H9 (cell line): Measurements from ENCODE around the gene RICTOR. TPM values are rescaled to one million over a fixed set of nuclear protein-coding genes. Genes with fewer than 3 reads are reported as not detected.

Experiments used
- DNase-seq: peaks from one replicate; pipeline ENCODE4 v3.0.0-alpha.2; 2017
- H2AFZ ChIP-seq: one replicate; pipeline ENCODE4 v1.6.1; 2013; ENCODE audit warnings: mild to moderate bottlenecking, low read length, control low read depth, moderate library complexity
- H2AK5ac ChIP-seq: 2 replicates; pipeline ENCODE4 v1.6.1; 2013; ENCODE audit warnings: low read length, control low read depth, mixed read lengths; ENCODE audit not compliant: insufficient read length
- H2BK120ac ChIP-seq: one replicate; pipeline ENCODE4 v1.6.1; 2013; ENCODE audit warnings: low read depth, mild to moderate bottlenecking, low read length, control low read depth, inconsistent platforms; ENCODE audit not compliant: poor library complexity, severe bottlenecking
- H2BK12ac ChIP-seq: 2 replicates; pipeline ENCODE4 v1.6.1; 2013; ENCODE audit warnings: low read length, control low read depth, mixed read lengths, low read depth; ENCODE audit not compliant: insufficient read length
- H2BK15ac ChIP-seq: 2 replicates; pipeline ENCODE4 v1.6.1; 2013; ENCODE audit warnings: low read depth, low read length, control low read depth
- H2BK20ac ChIP-seq: one replicate; pipeline ENCODE4 v1.6.1; 2013; ENCODE audit warnings: low read depth, mild to moderate bottlenecking, low read length, control low read depth, inconsistent platforms; ENCODE audit not compliant: poor library complexity, severe bottlenecking
- H2BK5ac ChIP-seq: 2 replicates; pipeline ENCODE4 v1.6.1; 2013; ENCODE audit warnings: low read length, control low read depth, mixed read lengths; ENCODE audit not compliant: insufficient read length
- H3K14ac ChIP-seq: 2 replicates; pipeline ENCODE4 v1.6.1; 2013; ENCODE audit warnings: low read length, control low read depth; ENCODE audit not compliant: insufficient read depth
- H3K18ac ChIP-seq: 2 replicates; pipeline ENCODE4 v1.6.1; 2013; ENCODE audit warnings: low read depth, mild to moderate bottlenecking, mixed read lengths, low read length, control low read depth; ENCODE audit not compliant: insufficient read length
- H3K23ac ChIP-seq: 2 replicates; pipeline ENCODE4 v1.6.1; 2013; ENCODE audit warnings: low read length, control low read depth, mixed read lengths, low read depth; ENCODE audit not compliant: insufficient read length
- H3K23me2 ChIP-seq: 2 replicates; pipeline ENCODE4 v1.6.1; 2013; ENCODE audit warnings: low read depth, mild to moderate bottlenecking, mixed read lengths, low read length, control low read depth; ENCODE audit not compliant: insufficient read length, poor library complexity, severe bottlenecking
- H3K27ac ChIP-seq: 2 replicates; pipeline ENCODE4 v1.5.1; 2013; ENCODE audit warnings: low read length, control low read depth, mixed read lengths, low read depth; ENCODE audit not compliant: insufficient read length
- H3K27me3 ChIP-seq: 2 replicates; pipeline ENCODE4 v1.6.1; 2013; ENCODE audit warnings: low read length, control low read depth, inconsistent platforms; ENCODE audit not compliant: insufficient read depth
- H3K4ac ChIP-seq: 2 replicates; pipeline ENCODE4 v1.6.1; 2013; ENCODE audit warnings: low read depth, mild to moderate bottlenecking, control low read depth, inconsistent platforms, low read length, moderate library complexity
- H3K4me1 ChIP-seq: 2 replicates; pipeline ENCODE4 v1.6.1; 2013; ENCODE audit warnings: low read length, control low read depth, inconsistent platforms; ENCODE audit not compliant: insufficient read depth
- H3K4me2 ChIP-seq: 2 replicates; pipeline ENCODE4 v1.6.1; 2013; ENCODE audit warnings: low read length, control low read depth, mixed read lengths; ENCODE audit not compliant: insufficient read length, insufficient read depth
- H3K56ac ChIP-seq: 2 replicates; pipeline ENCODE4 v1.6.1; 2013; ENCODE audit warnings: low read depth, mild to moderate bottlenecking, mixed read lengths, low read length, control low read depth; ENCODE audit not compliant: insufficient read length
- H3K79me1 ChIP-seq: 2 replicates; pipeline ENCODE4 v1.6.1; 2013; ENCODE audit warnings: low read depth, mild to moderate bottlenecking, moderate library complexity, low read length, control low read depth, inconsistent platforms; ENCODE audit not compliant: insufficient read depth, poor library complexity, severe bottlenecking
- H3K79me2 ChIP-seq: 2 replicates; pipeline ENCODE4 v1.6.1; 2013; ENCODE audit warnings: low read length, control low read depth, inconsistent platforms; ENCODE audit not compliant: insufficient read depth
- H3K9ac ChIP-seq: 2 replicates; pipeline ENCODE4 v1.6.1; 2013; ENCODE audit warnings: low read length, control low read depth, mixed read lengths; ENCODE audit not compliant: insufficient read length; ENCODE audit errors: extremely low read depth
- H3K9me3 ChIP-seq: one replicate; pipeline ENCODE4 v1.6.1; 2013; ENCODE audit warnings: low read depth, low read length, inconsistent platforms; ENCODE audit not compliant: control insufficient read depth
- H3T11ph ChIP-seq: one replicate; pipeline ENCODE4 v1.6.1; 2013; ENCODE audit warnings: mild to moderate bottlenecking, low read length, control low read depth, inconsistent platforms
- H4K20me1 ChIP-seq: one replicate; pipeline ENCODE4 v1.6.1; 2013; ENCODE audit not compliant: control insufficient read depth, insufficient read length, insufficient read depth
- H4K5ac ChIP-seq: 2 replicates; pipeline ENCODE4 v1.6.1; 2013; ENCODE audit warnings: low read depth, mild to moderate bottlenecking, mixed read lengths, low read length, control low read depth; ENCODE audit not compliant: insufficient read length
- H4K8ac ChIP-seq: replicated peaks from 2 replicates; pipeline ENCODE4 v1.6.1; 2013; ENCODE audit warnings: low read length, control low read depth, mixed read lengths, low read depth; ENCODE audit not compliant: insufficient read length
- H4K91ac ChIP-seq: 2 replicates; pipeline ENCODE4 v1.6.1; 2013; ENCODE audit warnings: low read depth, mild to moderate bottlenecking, moderate library complexity, mixed read lengths, low read length, control low read depth; ENCODE audit not compliant: insufficient read length
- H3K27ac Mint-ChIP-seq, 3 experiments: 2 replicates in 2 of 3; 3 replicates in 1 of 3; pipeline ENCODE4 v1.8.0; 2020 to 2021; ENCODE audit warnings: mixed read lengths in 3 of 3, mild to moderate bottlenecking in 1 of 3, moderate library complexity in 1 of 3
- H3K27me3 Mint-ChIP-seq: 2 replicates; pipeline ENCODE4 v1.8.0; 2021; ENCODE audit warnings: low read depth, mild to moderate bottlenecking, moderate library complexity, mixed read lengths
- H3K36me3 Mint-ChIP-seq, 3 experiments: 2 replicates in 2 of 3; 3 replicates in 1 of 3; pipeline ENCODE4 v1.8.0; 2020 to 2021; ENCODE audit warnings: low read depth in 3 of 3, mixed read lengths in 3 of 3; ENCODE audit not compliant: insufficient read depth in 1 of 3
- H3K4me1 Mint-ChIP-seq, 2 experiments: 2 replicates each; pipeline ENCODE4 v1.8.0; 2020; ENCODE audit warnings: mixed read lengths in 2 of 2
- H3K4me3 Mint-ChIP-seq, 2 experiments: 2 replicates in 1 of 2; 3 replicates in 1 of 2; pipeline ENCODE4 v1.8.0; 2020 to 2021; ENCODE audit warnings: mild to moderate bottlenecking in 2 of 2, mixed read lengths in 2 of 2, moderate library complexity in 1 of 2
- H3K9me3 Mint-ChIP-seq, 2 experiments: 2 replicates in 1 of 2; 3 replicates in 1 of 2; pipeline ENCODE4 v1.8.0; 2020; ENCODE audit warnings: mild to moderate bottlenecking in 2 of 2, mixed read lengths in 2 of 2, moderate library complexity in 1 of 2
- WGBS: extraction: QIAGEN DNeasy Blood & Tissue Kit; methylation state at CpG from one replicate; pipeline ENCODE4 v1.1.7; 2013; ENCODE audit warnings: missing lambda C conversion rate, low lambda C conversion rate, mixed read lengths; ENCODE audit not compliant: insufficient read length; ENCODE audit errors: extremely low coverage; 5-methylcytosine and 5-hydroxymethylcytosine counted together
- total RNA-seq: library from RNA; stranded (reverse); gene quantifications from 2 replicates; pipeline ENCODE4 v1.2.1, GENCODE V29; 2021
- TF ChIP-seq, protein P1 (sequence below): fragments of 200-600 bp; sonication (generic); conservative IDR thresholded peaks from 3 replicates; pipeline ENCODE4 v1.8.0; 2021; ENCODE audit warnings: antibody characterized with exemption, mild to moderate bottlenecking

RICTOR gene
- total RNA-seq, 1 experiment from 2014 or later = 20.9 TPM

DNA sequence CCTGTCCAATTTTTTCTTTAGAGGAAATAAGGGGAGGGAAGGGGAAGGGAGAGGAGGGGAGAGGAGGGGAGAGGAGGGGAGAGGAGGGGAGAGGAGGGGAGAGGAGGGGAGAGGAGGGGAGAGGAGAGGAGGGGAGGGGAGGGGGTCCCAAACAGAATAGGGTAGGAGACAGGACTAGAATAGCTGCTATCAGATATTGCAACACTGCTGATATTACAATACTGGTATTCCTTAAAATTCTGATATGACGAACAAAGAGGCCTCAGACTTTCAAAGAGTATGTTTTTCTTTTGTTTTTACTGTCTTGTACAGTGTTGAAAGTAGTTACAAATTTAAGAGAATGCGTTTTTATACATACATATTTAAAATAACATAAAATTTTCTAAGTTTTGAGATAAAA is 67.5 kb downstream of the RICTOR start:
- H4K5ac ChIP-seq = no peak overlapping the region
- no peak overlapping the region for H2AK5ac ChIP-seq
- H2BK15ac ChIP-seq = no peak overlapping the region
- no peak overlapping the region for H3T11ph ChIP-seq
- H4K20me1 ChIP-seq = no peaks in the 10 kb centered on the region
- no peaks in the 10 kb centered on the region for H3K79me2 ChIP-seq
- no peak overlapping the region for H2BK5ac ChIP-seq
- TF ChIP-seq, protein P1, sequence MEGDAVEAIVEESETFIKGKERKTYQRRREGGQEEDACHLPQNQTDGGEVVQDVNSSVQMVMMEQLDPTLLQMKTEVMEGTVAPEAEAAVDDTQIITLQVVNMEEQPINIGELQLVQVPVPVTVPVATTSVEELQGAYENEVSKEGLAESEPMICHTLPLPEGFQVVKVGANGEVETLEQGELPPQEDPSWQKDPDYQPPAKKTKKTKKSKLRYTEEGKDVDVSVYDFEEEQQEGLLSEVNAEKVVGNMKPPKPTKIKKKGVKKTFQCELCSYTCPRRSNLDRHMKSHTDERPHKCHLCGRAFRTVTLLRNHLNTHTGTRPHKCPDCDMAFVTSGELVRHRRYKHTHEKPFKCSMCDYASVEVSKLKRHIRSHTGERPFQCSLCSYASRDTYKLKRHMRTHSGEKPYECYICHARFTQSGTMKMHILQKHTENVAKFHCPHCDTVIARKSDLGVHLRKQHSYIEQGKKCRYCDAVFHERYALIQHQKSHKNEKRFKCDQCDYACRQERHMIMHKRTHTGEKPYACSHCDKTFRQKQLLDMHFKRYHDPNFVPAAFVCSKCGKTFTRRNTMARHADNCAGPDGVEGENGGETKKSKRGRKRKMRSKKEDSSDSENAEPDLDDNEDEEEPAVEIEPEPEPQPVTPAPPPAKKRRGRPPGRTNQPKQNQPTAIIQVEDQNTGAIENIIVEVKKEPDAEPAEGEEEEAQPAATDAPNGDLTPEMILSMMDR = no peak
- no peak overlapping the region for H3K27ac ChIP-seq
- H3K9me3 ChIP-seq = peaks cover 12% of the 10 kb centered on the region
- no peaks in the 10 kb centered on the region for H3K79me1 ChIP-seq
- no peak overlapping the region for H3K4me2 ChIP-seq
- Mint-ChIP-seq H3K9me3 (peaks cover 15 to 17% of the 10 kb centered on the region in 2 experiments), H3K27ac (no peak overlapping the region), H3K27me3 (no peaks in the 10 kb centered on the region), H3K4me1 (peaks cover 3 to 4% of the 10 kb centered on the region in 2 experiments; a peak in 1 of 4 replicates), H3K4me3 (no peak overlapping the region), H3K36me3 (peaks cover 16 to 20% (median 18%) of the 10 kb centered on the region in 3 experiments)
- H3K56ac ChIP-seq = no peak overlapping the region
- H3K14ac ChIP-seq = no peak overlapping the region
- no peak overlapping the region for H3K23ac ChIP-seq
- no peak overlapping the region for H2BK12ac ChIP-seq
- H3K4ac ChIP-seq = no peak overlapping the region
- WGBS = no CpG with 5 or more reads among the region's 2 CpGs
- H3K4me1 ChIP-seq = no peaks in the 10 kb centered on the region
- no peak for DNase-seq
- H3K23me2 ChIP-seq = no peaks in the 10 kb centered on the region
- no peak overlapping the region for H3K18ac ChIP-seq
- no peak overlapping the region for H4K91ac ChIP-seq
- no peak overlapping the region for H2BK20ac ChIP-seq
- no peak overlapping the region for H2BK120ac ChIP-seq
- no peak overlapping the region for H2AFZ ChIP-seq
- H3K27me3 ChIP-seq = no peaks in the 10 kb centered on the region
- no peak overlapping the region for H4K8ac ChIP-seq
- H3K9ac ChIP-seq = no peak overlapping the region
